Activated naive CD8-positive, alpha-beta T cell treated with anti-CD3 and anti-CD28 coated beads, Interleukin-2, amount 50 U/mL, for 16 hours (primary cell): ENCODE measurements around the gene BPIFB2.

Experiments used
- DNase-seq: peaks from one replicate; pipeline ENCODE4 v3.0.0-alpha.2; 2020; ENCODE audit warnings: low read depth, low spot score

The BPIFB2 gene

GRCh38 chr20:33069673-33070072, 62.2 kb downstream of the BPIFB2 start:
- no peak for DNase-seq

DNA sequence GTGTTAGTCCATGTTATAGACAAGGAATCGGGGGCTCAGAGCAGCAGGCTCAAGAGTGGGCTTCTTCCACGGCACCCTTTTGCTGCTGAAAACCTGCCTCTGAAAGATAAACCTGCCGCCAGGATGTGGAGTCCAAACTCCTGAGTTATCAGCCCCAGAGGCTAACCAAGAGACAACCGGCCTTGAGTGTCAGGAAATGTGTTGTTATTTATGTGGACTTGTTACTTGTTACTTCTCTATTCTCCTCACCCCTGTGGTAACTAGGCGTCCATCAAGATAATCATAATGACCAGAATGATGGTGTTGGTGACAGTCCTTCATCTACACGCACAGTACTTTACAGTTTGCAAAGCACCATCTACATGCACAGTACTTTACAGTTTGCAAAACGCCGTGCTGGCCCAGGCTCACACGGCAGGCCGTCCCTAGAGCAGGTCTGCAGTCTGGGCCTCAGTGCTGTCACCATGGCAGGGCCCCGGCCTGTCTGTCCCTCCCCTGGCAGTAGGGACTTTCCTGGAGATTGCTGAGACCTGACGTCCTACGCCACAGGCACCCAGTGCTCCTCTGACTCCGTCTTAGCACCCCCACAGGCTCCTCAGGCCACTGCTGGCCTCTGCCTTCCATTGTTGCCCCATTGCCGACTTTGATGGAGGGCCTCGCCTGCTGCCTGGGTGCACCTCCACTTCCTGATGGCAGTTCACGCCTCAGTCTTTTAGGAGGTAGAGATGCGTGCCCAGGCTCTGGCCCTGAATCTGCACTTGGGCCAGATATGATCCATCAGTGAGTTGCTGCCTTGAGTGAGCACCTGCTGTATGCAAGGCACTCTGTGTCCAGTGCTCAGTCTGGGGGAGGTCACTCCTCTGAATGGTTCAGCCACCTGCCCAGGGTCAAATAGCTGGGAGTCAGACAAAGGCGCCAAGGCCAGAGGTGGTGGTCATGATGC, 62.9 kb downstream of the BPIFB2 start:
- no peak for DNase-seq

GRCh38 chr20:33071198-33071597, 63.7 kb downstream of the BPIFB2 start:
- no peak for DNase-seq

DNA sequence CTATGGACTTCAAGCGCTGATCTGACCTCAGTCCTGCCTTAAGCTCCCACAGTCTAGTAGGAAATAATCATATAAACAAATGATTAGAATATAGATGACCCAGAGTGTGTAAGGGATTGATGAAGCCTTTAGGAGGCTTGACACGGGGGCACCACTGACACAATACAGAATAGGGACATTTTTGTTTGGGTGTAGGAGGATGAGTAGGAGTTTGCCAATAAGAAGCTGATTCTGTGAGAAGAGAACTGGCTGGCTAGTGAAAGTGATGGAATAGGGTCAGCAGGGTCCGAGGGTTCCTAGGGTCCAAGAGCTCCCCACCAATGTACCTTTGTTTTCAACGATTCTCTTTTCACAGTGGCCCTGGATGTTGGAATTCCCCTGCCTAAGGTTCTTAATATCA, 64.9 kb downstream of the BPIFB2 start:
- DNase-seq = no peak

DNA sequence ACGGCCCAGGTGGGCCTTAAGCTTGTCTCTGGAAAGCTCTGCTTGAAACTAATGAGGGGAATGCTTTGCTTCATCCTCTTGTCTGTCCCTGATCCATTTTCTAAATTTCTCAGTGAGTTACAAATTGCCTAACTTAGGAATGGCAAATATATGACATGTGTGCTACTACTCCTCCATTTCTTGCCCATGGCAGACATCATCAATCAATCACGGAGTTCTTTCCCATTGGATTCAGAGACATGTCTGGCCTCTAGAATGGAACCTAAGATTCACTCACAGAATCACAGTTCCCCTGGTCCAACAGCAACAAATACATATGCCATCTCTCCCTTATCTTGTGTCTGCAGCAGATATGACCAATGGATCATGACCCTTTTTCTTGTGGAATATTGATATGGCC, 65.3 kb downstream of the BPIFB2 start:
- no peak for DNase-seq
